Endothelial cell of umbilical vein (primary cell): ENCODE results near the gene C1orf105. TPM values are rescaled to one million over a fixed set of nuclear protein-coding genes. Genes with fewer than 3 reads are reported as not detected.

Experiments
- BruUV-seq: library from RNA; stranded (reverse); fragments of 400-500 nt; replicated peaks from 2 replicates; lab custom pipeline; 2021; lab: Mats Ljungman, UMichigan
- CTCF ChIA-PET: fragments of 300-600, 350-600 bp; sonication (Branson Sonifier 250); formaldehyde crosslinking; loops from one replicate; lab custom pipeline; 2021; ENCODE audit warnings: antibody characterized with exemption, inconsistent platforms; lab: Charles Lee
- POLR2A ChIA-PET: fragments of 300-600, 350-600 bp; sonication (Branson Sonifier 250); formaldehyde crosslinking; loops from one replicate; lab custom pipeline; 2021; ENCODE audit warnings: antibody characterized with exemption, inconsistent platforms; lab: Charles Lee
- DNase-seq: peaks from one replicate; pipeline ENCODE4 v3.0.0-alpha.2; 2011; ENCODE audit warnings: low read depth, low spot score
- FAIRE-seq: peaks from 2 replicates; lab custom pipeline; 2011; peaks lifted over from hg19 to GRCh38; lab: Jason Lieb, UNC
- H2AFZ ChIP-seq: 2 replicates; pipeline ENCODE4 v1.6.0; 2012; ENCODE audit warnings: low read depth, low read length, control low read depth, inconsistent platforms
- H3K27ac ChIP-seq: 2 replicates; pipeline ENCODE4 v1.5.1; 2011; ENCODE audit warnings: low read depth, mild to moderate bottlenecking, control low read depth, low read length, moderate library complexity; ENCODE audit not compliant: insufficient read depth
- H3K27me3 ChIP-seq, 2 experiments: 2 replicates each; pipeline versions ENCODE4 v1.6.0 to v1.6.1; 2011; ENCODE audit warnings: low read length in 2 of 2, mixed read lengths in 1 of 2; ENCODE audit not compliant: control insufficient read depth in 2 of 2, insufficient read depth in 2 of 2
- H3K36me3 ChIP-seq, 2 experiments: 2 replicates in 1 of 2; 3 replicates in 1 of 2; pipeline ENCODE4 v1.5.1; 2011; ENCODE audit warnings: low read length in 2 of 2, mild to moderate bottlenecking in 1 of 2, moderate library complexity in 1 of 2; ENCODE audit not compliant: control insufficient read depth in 2 of 2, insufficient read depth in 2 of 2; ENCODE audit errors: extremely low read depth in 1 of 2
- H3K4me1 ChIP-seq: 3 replicates; pipeline ENCODE4 v1.5.1; 2011; ENCODE audit warnings: mild to moderate bottlenecking, low read length; ENCODE audit not compliant: control insufficient read depth, insufficient read depth; ENCODE audit errors: extremely low read depth
- H3K4me2 ChIP-seq: 2 replicates; pipeline ENCODE4 v1.6.1; 2011; ENCODE audit warnings: low read length, control low read depth, mixed read lengths; ENCODE audit not compliant: insufficient read depth
- H3K4me3 ChIP-seq, 3 experiments: fragments of 200-600 bp in 1 of 3; sonication (generic), shearing (Covaris generic) in 1 of 3; replicated peaks in 1 of 3; 2 replicates each; pipeline ENCODE4 v1.5.1; 2011 to 2016; ENCODE audit warnings: control low read depth in 3 of 3, low read length in 3 of 3, mild to moderate bottlenecking in 2 of 3, inconsistent platforms in 1 of 3, low read depth in 1 of 3, moderate library complexity in 1 of 3; ENCODE audit not compliant: insufficient read depth in 1 of 3
- H3K79me2 ChIP-seq: 2 replicates; pipeline ENCODE4 v1.6.0; 2012; ENCODE audit warnings: low read length, inconsistent platforms; ENCODE audit not compliant: control insufficient read depth, insufficient read depth
- H3K9ac ChIP-seq: replicated peaks from 2 replicates; pipeline ENCODE3; 2011; ENCODE audit warnings: low read length, control low read depth; ENCODE audit not compliant: insufficient read depth; ENCODE audit errors: extremely low read depth
- H3K9me1 ChIP-seq: replicated peaks from 3 replicates; pipeline ENCODE4 v1.6.0; 2011; ENCODE audit warnings: mild to moderate bottlenecking, low read length; ENCODE audit not compliant: control insufficient read depth, insufficient read depth; ENCODE audit errors: extremely low read depth
- H3K9me3 ChIP-seq: replicated peaks from 2 replicates; pipeline ENCODE4 v1.5.1; 2012; ENCODE audit warnings: low read length, inconsistent platforms; ENCODE audit not compliant: control insufficient read depth, insufficient read depth
- H4K20me1 ChIP-seq: replicated peaks from 2 replicates; pipeline ENCODE3; 2011; ENCODE audit warnings: mild to moderate bottlenecking, low read length; ENCODE audit not compliant: control insufficient read depth, insufficient read depth; ENCODE audit errors: extremely low read depth
- CTCF ChIP-seq, 2 donors: IDR thresholded peaks; 1 replicate in 1 of 2; 2 replicates in 1 of 2; pipeline ENCODE4 v1.5.1; 2011; ENCODE audit warnings: low read length in 2 of 2, mild to moderate bottlenecking in 2 of 2, moderate library complexity in 2 of 2, control low read depth in 1 of 2, inconsistent platforms in 1 of 2, low read depth in 1 of 2; ENCODE audit not compliant: insufficient read depth in 1 of 2; ENCODE audit errors: extremely low read depth in 1 of 2
- EZH2 ChIP-seq: IDR thresholded peaks from 2 replicates; pipeline ENCODE4 v1.6.1; 2012; ENCODE audit warnings: borderline replicate concordance, low read depth, mild to moderate bottlenecking, moderate library complexity, low read length, inconsistent platforms; ENCODE audit not compliant: severe bottlenecking
- FOS ChIP-seq: IDR thresholded peaks from 2 replicates; pipeline ENCODE4 v1.6.1; 2011; ENCODE audit warnings: mild to moderate bottlenecking, low read length, moderate library complexity, borderline replicate concordance; ENCODE audit not compliant: insufficient read depth
- GATA2 ChIP-seq: IDR thresholded peaks from 2 replicates; pipeline ENCODE4 v1.7.0; 2011; ENCODE audit warnings: low read depth, mild to moderate bottlenecking, moderate library complexity, mixed read lengths, low read length; ENCODE audit not compliant: insufficient read length, insufficient read depth
- JUN ChIP-seq: IDR thresholded peaks from 2 replicates; pipeline ENCODE4 v1.6.1; 2011; ENCODE audit warnings: borderline replicate concordance, low read depth; ENCODE audit not compliant: insufficient read length, insufficient read depth
- MAX ChIP-seq: IDR thresholded peaks from 2 replicates; pipeline ENCODE4 v1.6.1; 2011; ENCODE audit not compliant: insufficient read depth, insufficient read length
- MYC ChIP-seq: IDR thresholded peaks from one replicate; pipeline ENCODE4 v1.6.1; 2011; ENCODE audit warnings: mild to moderate bottlenecking, low read depth, low read length
- POLR2A ChIP-seq: IDR thresholded peaks from 2 replicates; pipeline ENCODE4 v1.6.1; 2012; ENCODE audit warnings: low read depth, mild to moderate bottlenecking, control low read depth, low read length
- POLR2AphosphoS5 ChIP-seq: IDR thresholded peaks from 2 replicates; pipeline ENCODE4 v1.6.1; 2012; ENCODE audit warnings: low read depth, mild to moderate bottlenecking, control low read depth, low read length, moderate library complexity; ENCODE audit not compliant: insufficient read depth
- dilution Hi-C: fragments of 300-500 bp; cut with MboI; formaldehyde crosslinking; loops from one replicate; pipeline ENCODE4 v1.15.0; 2019; ENCODE audit warnings: low sequenced_read_pairs; ENCODE audit not compliant: extremely low pct_ligation_motif_present
- intact Hi-C: fragments of 100-400 bp; cut with micrococcal nuclease; formaldehyde crosslinking; loops from one replicate; pipeline ENCODE4 v1.10.0; 2022
- polyA plus RNA-seq, 4 experiments: library from polyadenylated mRNA; depleted of rRNA in 3 of 4; stranded (reverse) in 3 of 4; unstranded in 1 of 4; fragments of >200 nt; gene quantifications; 2 replicates each; pipeline versions ENCODE4 v1.2.1 to v1.2.3, GENCODE V29; 2011 to 2012; ENCODE audit warnings: missing spikeins in 1 of 4
- total RNA-seq: library from RNA; stranded (reverse); gene quantifications from 2 replicates; pipeline ENCODE4 v1.2.3, GENCODE V29; 2021

C1orf105 gene
- total and polyA plus RNA-seq, 2 donors (not counting 3 experiments of a cell fraction or from before 2014, with no cell fraction given), result not detected

- dilution Hi-C loops (no loop called here), intact Hi-C loops (no loop called here)
- Histone ChIP-seq H3K27ac (no peak overlapping the region), H3K79me2 (no peaks in the 10 kb centered on the region), H2AFZ (no peak overlapping the region), H3K4me2 (no peak overlapping the region), H3K4me3 (no peak overlapping the region), H4K20me1 (no peaks in the 10 kb centered on the region), H3K4me1 (no peaks in the 10 kb centered on the region), H3K36me3 (no peaks in the 10 kb centered on the region), H3K27me3 (peaks cover 7 to 9% of the 10 kb centered on the region in 2 experiments), H3K9me3 (no peaks in the 10 kb centered on the region), H3K9ac (no peak overlapping the region), H3K9me1 (no peaks in the 10 kb centered on the region)
- POLR2A ChIA-PET, result no interaction called here
- BruUV-seq, result no TSS peak
- CTCF ChIA-PET, result interaction anchor here (0.9 to 1.0 kb wide), 2 partner anchors 8 to 469 kb away, joined by 3 read pairs; no protein-coding TSS in a partner anchor
- no peak for FAIRE-seq
- no peak for DNase-seq
- TF ChIP-seq FOS (no peak), JUN (no peak), GATA2 (no peak), POLR2AphosphoS5 (no peak), MAX (no peak), POLR2A (no peak), EZH2 (no peak), MYC (no peak), CTCF (IDR thresholded peaks at IDR 0.05; ENCODE audit: extremely low read depth in 1 of 2, insufficient read depth in 1 of 2, low read depth in 1 of 2, low read length in 2 of 2) (no peak)
These were observed 51.2 kb downstream of the C1orf105 start for GRCh38 chr1:172471666-172472065.
